H1 (cell line): ENCODE results near the gene CD164L2. TPM values are rescaled to one million over a fixed set of nuclear protein-coding genes. Genes with fewer than 3 reads are reported as not detected.

Source experiments
- CEBPB ChIP-seq: IDR thresholded peaks from 2 replicates; pipeline ENCODE4 v1.6.1; 2012; ENCODE audit warnings: low read depth, low read length
- EZH2 ChIP-seq: fragments of 200-600 bp; sonication (generic); IDR thresholded peaks from 2 replicates; pipeline ENCODE4 v1.7.1; 2012; ENCODE audit warnings: low read depth, mild to moderate bottlenecking, moderate library complexity, low read length, inconsistent platforms; ENCODE audit not compliant: severe bottlenecking
- GTF2F1 ChIP-seq: IDR thresholded peaks from 2 replicates; pipeline ENCODE4 v1.6.1; 2012; ENCODE audit warnings: low read depth, low read length, improper control_type of control experiment, borderline replicate concordance
- NRF1 ChIP-seq: IDR thresholded peaks from 2 replicates; pipeline ENCODE4 v1.6.1; 2011; ENCODE audit warnings: mild to moderate bottlenecking, low read depth, low read length, improper control_type of control experiment
- RBBP5 ChIP-seq: IDR thresholded peaks from 2 replicates; pipeline ENCODE4 v1.7.1; 2012; ENCODE audit warnings: low read depth, mild to moderate bottlenecking, inconsistent platforms, low read length, moderate library complexity, borderline replicate concordance
- RXRA ChIP-seq: IDR thresholded peaks from 2 replicates; pipeline ENCODE4 v1.6.1; 2011; ENCODE audit warnings: low read depth, mild to moderate bottlenecking, low read length, moderate library complexity; ENCODE audit not compliant: insufficient read depth
- SIRT6 ChIP-seq: IDR thresholded peaks from one replicate; pipeline ENCODE4 v1.7.1; 2012; ENCODE audit warnings: low read length, inconsistent platforms
- SP2 ChIP-seq: IDR thresholded peaks from 2 replicates; pipeline ENCODE4 v1.6.1; 2012; ENCODE audit warnings: mild to moderate bottlenecking, low read length, inconsistent platforms
- SUZ12 ChIP-seq: fragments of 200-600 bp; sonication (generic); IDR thresholded peaks from 2 replicates; pipeline ENCODE4 v1.6.1; 2012; ENCODE audit warnings: mild to moderate bottlenecking, inconsistent platforms, low read length, moderate library complexity, mixed read lengths
- TBP ChIP-seq: IDR thresholded peaks from 2 replicates; pipeline ENCODE4 v1.6.1; 2011; ENCODE audit warnings: low read depth, low read length, improper control_type of control experiment
- polyA plus RNA-seq, 7 experiments: library from polyadenylated mRNA; depleted of rRNA in 3 of 7; stranded (reverse) in 5 of 7; unstranded in 2 of 7; fragments of >200 nt in 5 of 7; fragments of 200-250 nt in 2 of 7; gene quantifications; 1 replicate in 5 of 7; 2 replicates in 1 of 7; 4 replicates in 1 of 7; pipeline versions ENCODE4 v1.2.1 to v1.2.3, GENCODE V29; 2011 to 2013; ENCODE audit warnings: missing spikeins in 2 of 7, mixed read lengths in 2 of 7
- total RNA-seq: library from RNA; stranded (reverse); fragmentation: NEBNext Ultra II Directional; extraction: Animal tissue kit (Norgen Biotek cat#: 25700); gene quantifications from 2 replicates; pipeline ENCODE4 v1.2.1, GENCODE V29; 2021
- TF ChIP-seq, protein P1 (sequence below): fragments of 300-600 bp; sonication (generic); IDR thresholded peaks from 2 replicates; pipeline ENCODE4 v1.7.1; 2012; ENCODE audit warnings: low read length, moderate library complexity, mild to moderate bottlenecking, inconsistent platforms; ENCODE audit not compliant: insufficient replicate concordance

The CD164L2 gene
- total and polyA plus RNA-seq, 2 of the 8 experiments (the other 6 are each of a cell fraction or from before 2014, with no cell fraction given), result 3.3 TPM

GRCh38 chr1:27361044-27361402 is 22.1 kb downstream of the CD164L2 start (continued):
- TF ChIP-seq SUZ12 (0 out of 2 replicates have a peak, but pooled peaks have one; percentile 42), TBP (no peak), RXRA (no peak), RBBP5 (no peak), SP2 (no peak), CEBPB (no peak), SIRT6 (no peak), GTF2F1 (no peak), EZH2 (peak; percentile 22), NRF1 (no peak)
- TF ChIP-seq, protein P1, sequence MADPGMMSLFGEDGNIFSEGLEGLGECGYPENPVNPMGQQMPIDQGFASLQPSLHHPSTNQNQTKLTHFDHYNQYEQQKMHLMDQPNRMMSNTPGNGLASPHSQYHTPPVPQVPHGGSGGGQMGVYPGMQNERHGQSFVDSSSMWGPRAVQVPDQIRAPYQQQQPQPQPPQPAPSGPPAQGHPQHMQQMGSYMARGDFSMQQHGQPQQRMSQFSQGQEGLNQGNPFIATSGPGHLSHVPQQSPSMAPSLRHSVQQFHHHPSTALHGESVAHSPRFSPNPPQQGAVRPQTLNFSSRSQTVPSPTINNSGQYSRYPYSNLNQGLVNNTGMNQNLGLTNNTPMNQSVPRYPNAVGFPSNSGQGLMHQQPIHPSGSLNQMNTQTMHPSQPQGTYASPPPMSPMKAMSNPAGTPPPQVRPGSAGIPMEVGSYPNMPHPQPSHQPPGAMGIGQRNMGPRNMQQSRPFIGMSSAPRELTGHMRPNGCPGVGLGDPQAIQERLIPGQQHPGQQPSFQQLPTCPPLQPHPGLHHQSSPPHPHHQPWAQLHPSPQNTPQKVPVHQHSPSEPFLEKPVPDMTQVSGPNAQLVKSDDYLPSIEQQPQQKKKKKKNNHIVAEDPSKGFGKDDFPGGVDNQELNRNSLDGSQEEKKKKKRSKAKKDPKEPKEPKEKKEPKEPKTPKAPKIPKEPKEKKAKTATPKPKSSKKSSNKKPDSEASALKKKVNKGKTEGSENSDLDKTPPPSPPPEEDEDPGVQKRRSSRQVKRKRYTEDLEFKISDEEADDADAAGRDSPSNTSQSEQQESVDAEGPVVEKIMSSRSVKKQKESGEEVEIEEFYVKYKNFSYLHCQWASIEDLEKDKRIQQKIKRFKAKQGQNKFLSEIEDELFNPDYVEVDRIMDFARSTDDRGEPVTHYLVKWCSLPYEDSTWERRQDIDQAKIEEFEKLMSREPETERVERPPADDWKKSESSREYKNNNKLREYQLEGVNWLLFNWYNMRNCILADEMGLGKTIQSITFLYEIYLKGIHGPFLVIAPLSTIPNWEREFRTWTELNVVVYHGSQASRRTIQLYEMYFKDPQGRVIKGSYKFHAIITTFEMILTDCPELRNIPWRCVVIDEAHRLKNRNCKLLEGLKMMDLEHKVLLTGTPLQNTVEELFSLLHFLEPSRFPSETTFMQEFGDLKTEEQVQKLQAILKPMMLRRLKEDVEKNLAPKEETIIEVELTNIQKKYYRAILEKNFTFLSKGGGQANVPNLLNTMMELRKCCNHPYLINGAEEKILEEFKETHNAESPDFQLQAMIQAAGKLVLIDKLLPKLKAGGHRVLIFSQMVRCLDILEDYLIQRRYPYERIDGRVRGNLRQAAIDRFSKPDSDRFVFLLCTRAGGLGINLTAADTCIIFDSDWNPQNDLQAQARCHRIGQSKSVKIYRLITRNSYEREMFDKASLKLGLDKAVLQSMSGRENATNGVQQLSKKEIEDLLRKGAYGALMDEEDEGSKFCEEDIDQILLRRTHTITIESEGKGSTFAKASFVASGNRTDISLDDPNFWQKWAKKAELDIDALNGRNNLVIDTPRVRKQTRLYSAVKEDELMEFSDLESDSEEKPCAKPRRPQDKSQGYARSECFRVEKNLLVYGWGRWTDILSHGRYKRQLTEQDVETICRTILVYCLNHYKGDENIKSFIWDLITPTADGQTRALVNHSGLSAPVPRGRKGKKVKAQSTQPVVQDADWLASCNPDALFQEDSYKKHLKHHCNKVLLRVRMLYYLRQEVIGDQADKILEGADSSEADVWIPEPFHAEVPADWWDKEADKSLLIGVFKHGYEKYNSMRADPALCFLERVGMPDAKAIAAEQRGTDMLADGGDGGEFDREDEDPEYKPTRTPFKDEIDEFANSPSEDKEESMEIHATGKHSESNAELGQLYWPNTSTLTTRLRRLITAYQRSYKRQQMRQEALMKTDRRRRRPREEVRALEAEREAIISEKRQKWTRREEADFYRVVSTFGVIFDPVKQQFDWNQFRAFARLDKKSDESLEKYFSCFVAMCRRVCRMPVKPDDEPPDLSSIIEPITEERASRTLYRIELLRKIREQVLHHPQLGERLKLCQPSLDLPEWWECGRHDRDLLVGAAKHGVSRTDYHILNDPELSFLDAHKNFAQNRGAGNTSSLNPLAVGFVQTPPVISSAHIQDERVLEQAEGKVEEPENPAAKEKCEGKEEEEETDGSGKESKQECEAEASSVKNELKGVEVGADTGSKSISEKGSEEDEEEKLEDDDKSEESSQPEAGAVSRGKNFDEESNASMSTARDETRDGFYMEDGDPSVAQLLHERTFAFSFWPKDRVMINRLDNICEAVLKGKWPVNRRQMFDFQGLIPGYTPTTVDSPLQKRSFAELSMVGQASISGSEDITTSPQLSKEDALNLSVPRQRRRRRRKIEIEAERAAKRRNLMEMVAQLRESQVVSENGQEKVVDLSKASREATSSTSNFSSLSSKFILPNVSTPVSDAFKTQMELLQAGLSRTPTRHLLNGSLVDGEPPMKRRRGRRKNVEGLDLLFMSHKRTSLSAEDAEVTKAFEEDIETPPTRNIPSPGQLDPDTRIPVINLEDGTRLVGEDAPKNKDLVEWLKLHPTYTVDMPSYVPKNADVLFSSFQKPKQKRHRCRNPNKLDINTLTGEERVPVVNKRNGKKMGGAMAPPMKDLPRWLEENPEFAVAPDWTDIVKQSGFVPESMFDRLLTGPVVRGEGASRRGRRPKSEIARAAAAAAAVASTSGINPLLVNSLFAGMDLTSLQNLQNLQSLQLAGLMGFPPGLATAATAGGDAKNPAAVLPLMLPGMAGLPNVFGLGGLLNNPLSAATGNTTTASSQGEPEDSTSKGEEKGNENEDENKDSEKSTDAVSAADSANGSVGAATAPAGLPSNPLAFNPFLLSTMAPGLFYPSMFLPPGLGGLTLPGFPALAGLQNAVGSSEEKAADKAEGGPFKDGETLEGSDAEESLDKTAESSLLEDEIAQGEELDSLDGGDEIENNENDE, result no peak
